Measurements from ENCODE around the gene DISP3. TPM values are rescaled to one million over a fixed set of nuclear protein-coding genes. Genes with fewer than 3 reads are reported as not detected.

DISP3 gene
- total RNA-seq, 1 experiment from 2014 or later: 1.1 TPM

DNA sequence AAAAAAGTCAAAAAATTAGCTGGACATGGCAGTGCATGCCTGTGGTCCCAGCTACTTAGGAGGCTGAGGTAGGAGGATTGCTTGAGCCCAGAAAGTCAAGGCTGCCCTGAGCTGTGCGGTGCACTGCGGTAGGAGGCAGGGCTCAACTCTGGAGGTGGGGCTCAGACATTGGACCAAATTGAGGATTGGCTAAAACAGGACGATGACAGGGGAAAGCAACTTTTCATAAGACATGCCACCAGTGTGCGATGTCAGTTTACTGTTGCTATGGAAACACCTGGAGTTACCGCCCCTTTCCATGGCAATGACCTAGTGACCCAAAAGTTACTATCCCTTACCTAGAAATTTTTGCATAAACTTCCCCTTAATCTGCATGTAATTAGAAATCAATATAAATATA, 85.3 kb downstream of the DISP3 start:
- Histone ChIP-seq H3K4me1 (ENCODE audit: control insufficient read depth, insufficient read depth, low read length) (no peaks in the 10 kb centered on the region), H3K36me3 (ENCODE audit: control insufficient read depth, insufficient read depth, low read length) (no peaks in the 10 kb centered on the region), H3K9me3 (ENCODE audit: control insufficient read depth, insufficient read depth, low read depth, low read length) (no peaks in the 10 kb centered on the region), H3K4me3 (ENCODE audit: low read depth in 2 of 2, low read length in 2 of 2) (no peak overlapping the region), H3K27me3 (ENCODE audit: control insufficient read depth, insufficient read depth, low read length) (peaks cover 5% of the 10 kb centered on the region; the same call in 1 of the 2 replicates), H3K27ac (ENCODE audit: low read length) (no peak overlapping the region)
- intact Hi-C loops (cut with micrococcal nuclease; ENCODE audit: unreplicated experiment) (no loop called here), in situ Hi-C loops (cut with HindIII; ENCODE audit: low pct_unique_long_range_greater_than_20kb, low sequenced_read_pairs) (no loop called here)
- POLR2A ChIA-PET: no interaction called here
- no TSS peak for BruUV-seq (replicated peaks)
- CTCF ChIA-PET: no interaction called here
- DNase-seq (ENCODE audit: low read depth, low spot score) (no peak), ATAC-seq (no peak)
- TF ChIP-seq, protein P1, sequence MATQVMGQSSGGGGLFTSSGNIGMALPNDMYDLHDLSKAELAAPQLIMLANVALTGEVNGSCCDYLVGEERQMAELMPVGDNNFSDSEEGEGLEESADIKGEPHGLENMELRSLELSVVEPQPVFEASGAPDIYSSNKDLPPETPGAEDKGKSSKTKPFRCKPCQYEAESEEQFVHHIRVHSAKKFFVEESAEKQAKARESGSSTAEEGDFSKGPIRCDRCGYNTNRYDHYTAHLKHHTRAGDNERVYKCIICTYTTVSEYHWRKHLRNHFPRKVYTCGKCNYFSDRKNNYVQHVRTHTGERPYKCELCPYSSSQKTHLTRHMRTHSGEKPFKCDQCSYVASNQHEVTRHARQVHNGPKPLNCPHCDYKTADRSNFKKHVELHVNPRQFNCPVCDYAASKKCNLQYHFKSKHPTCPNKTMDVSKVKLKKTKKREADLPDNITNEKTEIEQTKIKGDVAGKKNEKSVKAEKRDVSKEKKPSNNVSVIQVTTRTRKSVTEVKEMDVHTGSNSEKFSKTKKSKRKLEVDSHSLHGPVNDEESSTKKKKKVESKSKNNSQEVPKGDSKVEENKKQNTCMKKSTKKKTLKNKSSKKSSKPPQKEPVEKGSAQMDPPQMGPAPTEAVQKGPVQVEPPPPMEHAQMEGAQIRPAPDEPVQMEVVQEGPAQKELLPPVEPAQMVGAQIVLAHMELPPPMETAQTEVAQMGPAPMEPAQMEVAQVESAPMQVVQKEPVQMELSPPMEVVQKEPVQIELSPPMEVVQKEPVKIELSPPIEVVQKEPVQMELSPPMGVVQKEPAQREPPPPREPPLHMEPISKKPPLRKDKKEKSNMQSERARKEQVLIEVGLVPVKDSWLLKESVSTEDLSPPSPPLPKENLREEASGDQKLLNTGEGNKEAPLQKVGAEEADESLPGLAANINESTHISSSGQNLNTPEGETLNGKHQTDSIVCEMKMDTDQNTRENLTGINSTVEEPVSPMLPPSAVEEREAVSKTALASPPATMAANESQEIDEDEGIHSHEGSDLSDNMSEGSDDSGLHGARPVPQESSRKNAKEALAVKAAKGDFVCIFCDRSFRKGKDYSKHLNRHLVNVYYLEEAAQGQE (IDR thresholded peaks at IDR 0.05; ENCODE audit: insufficient read depth in 1 of 2, low read depth in 2 of 2, low read length in 1 of 2): no peak
- TF ChIP-seq SIN3A (IDR thresholded peaks at IDR 0.05; ENCODE audit: borderline replicate concordance, insufficient read depth, low read depth, low read length): no peak
- TF ChIP-seq, protein P2, sequence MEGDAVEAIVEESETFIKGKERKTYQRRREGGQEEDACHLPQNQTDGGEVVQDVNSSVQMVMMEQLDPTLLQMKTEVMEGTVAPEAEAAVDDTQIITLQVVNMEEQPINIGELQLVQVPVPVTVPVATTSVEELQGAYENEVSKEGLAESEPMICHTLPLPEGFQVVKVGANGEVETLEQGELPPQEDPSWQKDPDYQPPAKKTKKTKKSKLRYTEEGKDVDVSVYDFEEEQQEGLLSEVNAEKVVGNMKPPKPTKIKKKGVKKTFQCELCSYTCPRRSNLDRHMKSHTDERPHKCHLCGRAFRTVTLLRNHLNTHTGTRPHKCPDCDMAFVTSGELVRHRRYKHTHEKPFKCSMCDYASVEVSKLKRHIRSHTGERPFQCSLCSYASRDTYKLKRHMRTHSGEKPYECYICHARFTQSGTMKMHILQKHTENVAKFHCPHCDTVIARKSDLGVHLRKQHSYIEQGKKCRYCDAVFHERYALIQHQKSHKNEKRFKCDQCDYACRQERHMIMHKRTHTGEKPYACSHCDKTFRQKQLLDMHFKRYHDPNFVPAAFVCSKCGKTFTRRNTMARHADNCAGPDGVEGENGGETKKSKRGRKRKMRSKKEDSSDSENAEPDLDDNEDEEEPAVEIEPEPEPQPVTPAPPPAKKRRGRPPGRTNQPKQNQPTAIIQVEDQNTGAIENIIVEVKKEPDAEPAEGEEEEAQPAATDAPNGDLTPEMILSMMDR (IDR thresholded peaks at IDR 0.05): no peak
- TF ChIP-seq POLR2AphosphoS5 (IDR thresholded peaks at IDR 0.05; ENCODE audit: low read depth, low read length): no peak
- TF ChIP-seq TCF7L2 (IDR thresholded peaks at IDR 0.05; ENCODE audit: low read depth, low read length): no peak

DNA sequence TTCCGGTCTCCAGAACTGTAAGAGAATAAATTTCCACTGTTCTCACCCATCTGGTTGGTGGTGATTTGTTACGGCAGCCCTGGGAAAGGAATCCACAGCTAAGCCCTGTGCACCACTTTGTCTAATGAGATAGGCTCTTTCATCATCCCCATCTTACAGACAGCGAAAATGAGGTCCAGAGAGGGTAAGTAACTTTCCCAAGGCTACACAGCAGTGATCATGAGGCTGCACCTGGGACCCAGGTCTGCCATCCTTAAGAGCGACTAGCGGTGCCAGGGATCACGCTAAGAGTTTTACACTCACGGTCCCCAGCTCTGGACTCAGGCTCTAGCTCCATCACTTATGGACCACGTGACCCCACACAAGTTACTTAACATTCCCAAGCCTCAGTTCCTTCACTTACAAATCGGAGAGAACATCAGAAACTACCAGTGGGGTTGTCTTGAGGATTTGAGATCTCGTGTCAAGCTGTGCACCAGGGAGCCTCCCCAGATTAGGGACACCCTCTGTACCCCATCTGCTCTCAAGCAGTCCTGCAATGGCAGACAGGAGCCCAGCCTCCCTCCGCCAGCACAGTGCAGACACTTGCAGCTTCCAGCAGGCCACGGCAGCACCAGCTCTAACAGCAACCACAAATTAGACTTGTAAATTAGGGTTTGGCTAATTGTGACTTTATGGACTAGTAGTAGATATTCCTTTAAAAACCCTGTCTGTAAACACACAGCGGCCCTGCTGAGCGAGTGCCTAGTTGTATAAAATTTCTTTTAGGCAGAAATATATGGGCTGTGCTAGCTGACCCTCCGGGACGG, 87.3 kb downstream of the DISP3 start:
- no peak for DNase-seq (ENCODE audit: low read depth, low spot score)
- H3K4me1 ChIP-seq (ENCODE audit: control insufficient read depth, insufficient read depth, low read length): no peaks in the 10 kb centered on the region
- no peak overlapping the region for H3K27ac ChIP-seq (ENCODE audit: low read length)
- H3K4me3 ChIP-seq (ENCODE audit: low read depth in 2 of 2, low read length in 2 of 2): no peak overlapping the region
- ATAC-seq: no peak
- ChIA-PET POLR2A (no interaction called here), CTCF (no interaction called here)
- no peak for TF ChIP-seq POLR2AphosphoS5 (IDR thresholded peaks at IDR 0.05; ENCODE audit: low read depth, low read length)
- H3K9me3 ChIP-seq (ENCODE audit: control insufficient read depth, insufficient read depth, low read depth, low read length): no peaks in the 10 kb centered on the region
- BruUV-seq (replicated peaks): no TSS peak
- intact Hi-C loops (cut with micrococcal nuclease; ENCODE audit: unreplicated experiment) (no loop called here), in situ Hi-C loops (cut with HindIII; ENCODE audit: low pct_unique_long_range_greater_than_20kb, low sequenced_read_pairs) (no loop called here)
- no peaks in the 10 kb centered on the region for H3K36me3 ChIP-seq (ENCODE audit: control insufficient read depth, insufficient read depth, low read length)
- H3K27me3 ChIP-seq (ENCODE audit: control insufficient read depth, insufficient read depth, low read length): 0 out of 2 replicates have a peak, but pooled peaks cover 2% of the 10 kb centered on the region
